ENCODE data around the gene ITGB8.

DNA sequence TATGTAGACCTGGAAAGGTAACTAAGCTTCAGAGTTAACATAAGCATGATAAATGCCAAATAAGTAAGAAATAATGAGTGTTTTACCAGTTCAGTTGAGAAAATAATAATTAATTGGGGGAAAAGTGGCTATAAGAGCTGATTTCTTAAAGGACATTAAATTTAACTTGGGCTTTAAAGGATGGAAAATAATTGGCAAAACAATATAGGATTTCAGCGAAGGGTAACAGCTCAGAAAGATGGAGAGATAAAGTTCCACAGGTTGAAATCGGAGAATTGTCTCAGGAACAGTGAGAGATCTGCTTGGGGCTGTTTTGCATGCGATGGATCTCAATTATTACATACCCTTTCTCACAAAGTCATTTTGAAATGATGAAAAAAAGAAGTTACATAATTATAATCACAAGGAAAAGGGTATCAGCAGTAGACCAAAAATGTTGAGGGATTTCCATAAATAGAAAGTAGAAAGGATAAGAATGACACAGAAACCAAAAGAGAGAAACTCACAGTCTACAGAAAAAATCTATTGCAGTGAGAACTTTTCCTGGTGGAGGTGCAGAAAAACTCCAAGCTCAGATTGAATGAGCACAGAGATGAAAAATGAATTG is 40.1 kb upstream of the ITGB8 start:
- TF ChIP-seq POLR2A (IDR thresholded peaks at IDR 0.05; ENCODE audit: low read depth, low read length) (no peak), SPI1 (IDR thresholded peaks at IDR 0.05; ENCODE audit: low read depth, low read length) (no peak)

Measured in GM12891 (cell line).